GM12864 (cell line): ENCODE measurements around the gene SPOP.

Experiments used
- DNase-seq: peaks from one replicate; pipeline ENCODE4 v3.0.0-alpha.2; 2011; ENCODE audit warnings: low read depth
- H3K4me3 ChIP-seq: 2 replicates; pipeline ENCODE4 v1.5.1; 2011; ENCODE audit warnings: mild to moderate bottlenecking, low read depth, low read length, control low read depth
- CTCF ChIP-seq: IDR thresholded peaks from 2 replicates; pipeline ENCODE4 v1.5.1; 2011; ENCODE audit warnings: low read depth, mild to moderate bottlenecking, moderate library complexity, low read length, control low read depth, inconsistent platforms; ENCODE audit errors: missing control alignments

The SPOP gene

GRCh38 chr17:49587366-49588073 is 90.4 kb downstream of the SPOP start:
- no peak overlapping the region for H3K4me3 ChIP-seq
- no peak for TF ChIP-seq CTCF
- DNase-seq = no peak

- no peak for DNase-seq
- no peak overlapping the region for H3K4me3 ChIP-seq
- peak; percentile 14 for TF ChIP-seq CTCF
Observed at GRCh38 chr17:49585422-49586027, 92.4 kb downstream of the SPOP start.

GRCh38 chr17:49583889-49584288 is 94.0 kb downstream of the SPOP start:
- no peak overlapping the region for H3K4me3 ChIP-seq
- no peak for TF ChIP-seq CTCF
- DNase-seq = no peak

- no peak for TF ChIP-seq CTCF
- DNase-seq = no peak
- no peak overlapping the region for H3K4me3 ChIP-seq
Observed at GRCh38 chr17:49583226-49583625, 94.7 kb downstream of the SPOP start.

GRCh38 chr17:49582789-49583188 is 95.1 kb downstream of the SPOP start:
- DNase-seq = no peak
- no peak for TF ChIP-seq CTCF
- no peak overlapping the region for H3K4me3 ChIP-seq

GRCh38 chr17:49582055-49582722 is 95.7 kb downstream of the SPOP start:
- DNase-seq = no peak
- TF ChIP-seq CTCF = no peak
- no peak overlapping the region for H3K4me3 ChIP-seq
